Measurements from ENCODE around the gene NAA35. TPM values are rescaled to one million over a fixed set of nuclear protein-coding genes. Genes with fewer than 3 reads are reported as not detected.

The NAA35 gene
- total RNA-seq, 2 donors from 2014 or later, result 21.3 to 32.3 TPM

- no peaks in the 10 kb centered on the region for H3K36me3 ChIP-seq (replicated peaks in 1 of 2; ENCODE audit: insufficient read depth in 1 of 2, low read depth in 2 of 2)
- TF ChIP-seq POLR2A (IDR thresholded peaks at IDR 0.05) (no peak), CTCF (IDR thresholded peaks at IDR 0.05) (no peak)
- DNase-seq (no peak), ATAC-seq (no peak)
- intact Hi-C loops (cut with DNase I), result no loop called here
- H3K27me3 ChIP-seq, result no peaks in the 10 kb centered on the region
- WGBS, 2 donors, result 91 to 93% methylated on average over 1 of the region's 1 CpG
- H3K4me1 ChIP-seq, result peaks cover 33% of the 10 kb centered on the region
- no peak overlapping the region for H3K4me3 ChIP-seq
- H3K9me3 ChIP-seq, result no peaks in the 10 kb centered on the region
- H3K27ac ChIP-seq, result no peak overlapping the region
Observed at GRCh38 chr9:85943757-85944430, 2.9 kb downstream of the NAA35 start.

DNA sequence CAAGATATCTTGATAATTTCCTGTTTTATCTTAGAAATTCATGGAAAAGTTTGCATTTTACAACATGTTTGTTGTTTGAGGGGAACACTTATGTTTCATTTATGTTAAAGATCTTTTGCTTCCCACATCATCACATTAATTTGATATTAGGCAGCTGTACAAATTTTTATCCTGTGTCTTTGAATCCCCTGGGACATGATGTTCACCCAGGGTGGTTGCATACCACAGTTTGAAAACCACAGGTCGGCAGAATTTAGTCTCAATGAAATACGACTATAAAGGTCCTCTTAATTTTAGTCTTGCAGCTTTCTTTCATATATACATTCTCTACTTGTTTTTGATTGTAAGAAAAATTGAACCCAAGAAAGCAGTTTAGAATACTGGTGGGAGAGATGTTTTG, 3.7 kb downstream of the NAA35 start:
- intact Hi-C loops (cut with DNase I), result no loop called here
- DNase-seq (no peak), ATAC-seq (no peak)
- H3K27me3 ChIP-seq, result no peaks in the 10 kb centered on the region
- H3K27ac ChIP-seq, result no peak overlapping the region
- H3K4me3 ChIP-seq, result no peak overlapping the region
- H3K36me3 ChIP-seq (replicated peaks in 1 of 2; ENCODE audit: insufficient read depth in 1 of 2, low read depth in 2 of 2), result no peaks in the 10 kb centered on the region
- TF ChIP-seq POLR2A (IDR thresholded peaks at IDR 0.05), result no peak
- no peak for TF ChIP-seq CTCF (IDR thresholded peaks at IDR 0.05)
- no peaks in the 10 kb centered on the region for H3K9me3 ChIP-seq
- WGBS, 2 donors, result 65 to 75% methylated on average over 2 of the region's 2 CpGs
- peaks cover 37% of the 10 kb centered on the region for H3K4me1 ChIP-seq

DNA sequence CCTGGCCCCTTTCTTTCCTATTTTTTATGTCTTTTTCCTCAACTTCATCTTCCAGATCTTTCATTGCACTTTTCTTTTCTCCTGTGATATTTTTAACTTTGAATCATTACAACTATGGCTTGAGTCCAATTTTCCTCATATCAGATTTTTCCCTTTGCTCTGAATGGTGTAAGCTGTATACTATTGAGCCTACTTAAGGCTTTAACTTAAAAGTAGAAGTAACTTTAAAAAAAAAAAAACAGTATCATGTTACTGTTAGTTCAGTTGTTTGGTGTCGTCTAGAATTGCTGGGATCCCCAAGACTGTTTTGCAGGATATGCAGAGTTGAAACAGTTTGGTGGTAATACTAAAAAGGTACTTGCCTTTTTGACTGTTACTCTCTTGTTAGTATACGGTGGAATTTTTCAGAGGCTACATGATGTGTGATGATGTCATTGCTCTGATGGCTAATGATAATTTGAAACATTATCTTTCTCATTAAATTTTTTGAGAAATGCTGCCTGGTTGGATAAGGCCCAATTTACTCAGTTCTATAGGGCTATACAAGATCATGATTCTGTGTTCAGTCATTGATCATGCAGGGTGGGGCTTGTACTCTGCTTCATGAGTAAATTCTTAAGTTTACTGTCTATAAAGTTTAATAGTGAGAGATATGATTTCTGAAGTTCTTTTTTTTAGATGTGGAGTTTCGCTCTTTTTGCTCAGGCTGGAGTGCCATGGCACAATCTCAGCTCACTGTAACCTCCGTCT, 8.8 kb downstream of the NAA35 start:
- TF ChIP-seq POLR2A (IDR thresholded peaks at IDR 0.05) (no peak), CTCF (IDR thresholded peaks at IDR 0.05) (no peak)
- peaks cover 5% of the 10 kb centered on the region for H3K4me1 ChIP-seq
- intact Hi-C loops (cut with DNase I), result no loop called here
- DNase-seq (no peak), ATAC-seq (no peak)
- no peaks in the 10 kb centered on the region for H3K27me3 ChIP-seq
- no peak overlapping the region for H3K4me3 ChIP-seq
- no peaks in the 10 kb centered on the region for H3K9me3 ChIP-seq
- no peak overlapping the region for H3K27ac ChIP-seq
- H3K36me3 ChIP-seq (replicated peaks in 1 of 2; ENCODE audit: insufficient read depth in 1 of 2, low read depth in 2 of 2), result no peaks in the 10 kb centered on the region
- WGBS, 2 donors, result 65 to 70% methylated on average over 4 of the region's 4 CpGs

DNA sequence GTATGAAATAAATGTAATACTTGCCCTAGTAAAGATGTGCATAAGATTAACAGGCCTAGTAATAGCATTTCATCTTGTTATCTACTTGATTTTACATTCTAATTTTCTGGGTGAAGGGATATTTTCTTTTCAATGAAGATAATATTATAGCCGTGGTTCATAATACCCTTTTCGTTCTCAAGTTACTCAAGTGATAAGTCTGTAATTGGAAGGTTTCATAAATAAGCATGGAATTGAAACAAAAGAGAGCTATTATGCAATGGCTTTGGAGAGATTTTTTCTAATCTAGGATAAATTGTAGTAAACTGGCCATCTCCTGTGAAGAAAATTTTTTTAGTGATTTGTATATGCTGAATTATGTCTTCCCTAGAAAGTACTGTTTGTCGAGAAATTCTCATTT, 19.0 kb downstream of the NAA35 start:
- Histone ChIP-seq H3K27me3 (no peaks in the 10 kb centered on the region), H3K27ac (no peak overlapping the region), H3K4me3 (no peak overlapping the region), H3K4me1 (peaks cover 11% of the 10 kb centered on the region), H3K9me3 (no peaks in the 10 kb centered on the region), H3K36me3 (replicated peaks in 1 of 2; ENCODE audit: insufficient read depth in 1 of 2, low read depth in 2 of 2) (peaks cover 0 to 4% of the 10 kb centered on the region in 2 donors)
- DNase-seq (no peak), ATAC-seq (no peak)
- WGBS, 2 donors, result 64 to 65% methylated on average over 3 of the region's 3 CpGs
- intact Hi-C loops (cut with DNase I), result no loop called here
- TF ChIP-seq POLR2A (IDR thresholded peaks at IDR 0.05) (no peak), CTCF (IDR thresholded peaks at IDR 0.05) (no peak)
